Inflammatory macrophage treated with lipopolysaccharide for 4 hours (primary cell): Measurements from ENCODE around the gene GSG1L.

ENCODE experiments used
- DNase-seq: peaks from one replicate; pipeline ENCODE4 v3.0.0-alpha.2; 2020

Gene GSG1L

DNA sequence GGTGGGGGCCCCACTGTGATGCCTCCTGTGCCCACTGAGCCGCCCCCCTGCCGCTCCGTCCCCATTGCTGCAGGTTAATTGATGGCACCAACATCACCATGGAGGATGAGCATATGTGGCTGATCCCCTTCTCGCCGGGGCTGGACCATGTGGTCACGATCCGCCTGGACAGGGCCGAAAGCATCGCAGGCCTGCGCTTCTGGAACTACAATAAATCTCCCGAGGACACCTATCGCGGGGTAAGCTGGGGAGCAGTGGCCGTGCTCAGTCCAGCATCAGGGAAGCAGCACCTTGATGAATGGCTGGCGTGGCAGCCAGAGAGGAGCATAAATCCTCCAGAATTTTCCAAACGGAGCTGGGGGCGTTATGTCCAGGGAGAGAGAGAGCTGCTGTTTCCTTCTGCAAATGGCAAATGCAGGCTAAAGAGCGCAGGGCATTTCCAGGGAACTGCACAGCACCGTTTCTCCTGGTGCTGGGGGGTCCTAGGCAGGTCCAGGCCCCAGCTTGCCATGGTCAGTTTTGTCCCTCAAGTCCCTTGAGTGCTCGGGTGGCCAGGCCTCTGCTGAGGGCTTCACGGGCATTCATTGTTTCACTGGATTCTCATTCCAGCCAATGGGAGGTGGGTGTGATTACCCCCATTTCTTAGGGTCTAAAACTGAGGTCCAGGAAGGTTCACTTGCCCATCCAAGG, 297.1 kb downstream of the GSG1L start:
- no peak for DNase-seq

- DNase-seq, result no peak
Measured at GRCh38 chr16:27764869-27765675, 298.4 kb downstream of the GSG1L start.

- no peak for DNase-seq
Measured at GRCh38 chr16:27764427-27764826, 299.1 kb downstream of the GSG1L start.

- no peak for DNase-seq
Measured at GRCh38 chr16:27762441-27762840, 301.1 kb downstream of the GSG1L start.

GRCh38 chr16:27761816-27762215, 301.7 kb downstream of the GSG1L start:
- DNase-seq, result no peak

DNA sequence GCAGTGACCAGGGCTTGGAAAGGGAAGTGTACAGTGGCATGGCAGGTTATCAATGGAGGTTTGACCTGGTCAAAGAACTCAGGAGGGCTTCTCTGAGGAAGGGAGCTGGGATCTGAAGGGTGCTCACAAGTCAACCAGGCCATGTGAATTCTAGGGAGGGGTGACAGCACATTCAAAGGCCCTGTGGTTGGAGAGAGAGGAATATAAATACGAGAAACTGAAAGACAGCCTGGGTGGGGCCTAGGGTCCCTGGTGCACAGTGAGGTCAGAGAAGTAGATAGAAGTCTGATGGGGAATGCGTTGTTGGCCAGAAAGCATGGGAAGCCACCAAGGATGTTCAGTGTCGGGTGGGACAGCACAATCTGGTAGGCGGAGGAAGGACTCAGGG, 302.7 kb downstream of the GSG1L start:
- no peak for DNase-seq

GRCh38 chr16:27759967-27760788, 303.3 kb downstream of the GSG1L start:
- peak; percentile 52 for DNase-seq

DNA sequence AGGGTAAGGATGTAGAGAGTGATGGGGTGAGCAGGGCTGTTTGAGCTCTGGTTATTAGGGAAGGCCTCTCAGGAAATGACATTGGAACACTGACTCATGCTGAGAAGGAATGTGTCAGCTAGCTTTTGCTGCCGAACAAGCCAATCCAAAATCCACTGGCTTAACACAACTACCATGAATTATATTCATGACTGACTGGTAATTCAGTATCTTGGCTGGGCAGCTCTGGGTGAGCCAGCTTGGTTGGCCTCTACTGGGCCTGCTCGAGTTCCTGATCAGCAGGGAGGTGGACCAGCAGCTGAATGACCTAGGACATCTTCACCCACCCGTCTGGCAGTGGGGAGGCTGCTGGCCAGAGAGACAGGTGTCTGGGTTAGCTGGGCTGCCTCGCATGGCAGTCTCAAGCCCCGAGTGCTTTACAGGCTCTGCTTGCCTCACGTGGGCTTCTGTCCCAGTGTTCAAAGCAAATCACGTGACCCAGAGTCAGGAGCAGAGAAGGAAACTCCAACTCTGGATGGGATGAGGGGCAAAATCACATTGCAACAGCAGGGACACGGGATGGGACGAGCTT, 304.1 kb downstream of the GSG1L start:
- peak; percentile 11 for DNase-seq

- no peak for DNase-seq
Measured at GRCh38 chr16:27758544-27758943, 305.0 kb downstream of the GSG1L start.

- peak; percentile 21 for DNase-seq
Measured at GRCh38 chr16:27756206-27756970, 307.1 kb downstream of the GSG1L start.

DNA sequence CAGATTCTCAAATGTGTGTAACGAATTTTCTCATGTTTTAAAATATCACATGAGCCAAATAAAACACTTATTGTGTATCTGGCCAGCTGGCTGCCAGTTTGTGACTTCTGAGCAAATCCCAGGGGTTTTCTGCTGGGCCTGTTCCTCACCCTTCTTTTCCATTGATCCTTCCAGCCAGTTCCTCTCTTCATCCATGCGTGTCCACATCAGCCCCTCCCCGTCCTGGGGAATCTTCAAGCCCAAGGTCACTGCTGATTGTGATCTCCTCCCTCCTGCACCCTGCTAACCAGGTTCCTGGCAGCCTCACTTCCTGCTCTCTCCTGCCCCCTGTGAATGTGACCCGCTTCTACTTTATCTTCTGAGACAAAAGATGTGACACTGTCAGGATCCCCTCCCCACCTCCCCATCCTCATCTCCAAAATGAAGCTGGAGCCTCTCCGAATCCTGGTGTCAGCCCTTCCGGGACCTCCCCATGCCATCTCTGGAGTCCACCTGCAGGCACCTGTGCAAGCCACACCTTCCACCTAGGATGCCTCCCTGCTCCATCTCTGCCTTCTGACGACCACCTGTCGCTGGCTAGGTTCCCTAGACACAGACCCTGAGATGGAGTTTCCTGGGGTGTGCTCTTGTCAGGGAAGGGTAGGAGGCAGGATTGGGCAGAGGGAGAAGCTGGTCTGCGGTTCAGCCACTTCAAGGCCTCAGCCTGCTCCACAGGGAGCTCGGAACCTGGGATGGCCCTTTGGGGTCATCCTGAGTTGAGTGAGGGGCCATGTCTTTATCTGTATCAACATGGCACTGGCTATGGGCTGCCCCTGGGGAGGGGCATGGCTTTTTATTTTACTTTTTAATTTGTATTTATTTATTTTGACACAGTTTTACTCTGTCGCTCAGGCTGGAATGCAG, 308.5 kb downstream of the GSG1L start:
- no peak for DNase-seq

DNA sequence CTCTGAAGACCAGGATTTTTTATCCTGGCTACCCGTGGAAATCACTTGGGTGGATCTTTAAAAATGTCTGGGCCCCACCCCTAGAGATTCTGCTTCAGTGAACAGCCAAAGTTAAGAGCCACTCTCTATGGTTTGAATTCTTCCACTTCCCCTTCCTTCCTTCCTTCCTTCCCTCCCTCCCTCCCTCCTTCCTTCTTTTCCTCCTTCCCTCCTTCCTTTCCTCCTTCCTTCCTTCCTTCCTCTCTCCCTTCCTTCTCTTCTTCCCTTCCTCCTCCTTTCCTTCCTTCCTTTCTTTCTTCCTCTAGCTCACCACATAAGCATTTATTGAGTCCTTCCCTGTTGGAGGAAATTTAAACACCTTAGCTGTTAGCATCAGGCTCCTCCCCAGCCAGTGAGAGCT, 310.0 kb downstream of the GSG1L start:
- DNase-seq, result no peak

DNA sequence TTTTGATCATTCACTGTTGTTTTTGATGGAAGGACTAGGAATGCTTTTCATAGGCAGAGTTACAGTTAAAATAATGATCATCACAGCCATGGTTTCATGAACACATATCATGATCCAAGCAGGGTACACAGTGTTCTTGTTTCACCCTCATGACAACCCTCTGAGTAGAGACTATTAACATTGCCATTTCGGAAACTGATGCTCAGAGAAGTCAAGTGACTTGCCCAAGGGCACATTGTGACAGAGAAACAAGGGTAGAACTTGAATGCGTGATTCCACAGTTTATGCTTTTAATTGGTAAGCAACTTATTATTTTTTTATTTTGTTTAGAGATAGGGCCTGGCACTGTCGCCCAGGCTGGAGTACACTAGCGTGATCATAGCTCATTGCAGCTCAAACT, 311.3 kb downstream of the GSG1L start:
- no peak for DNase-seq

DNA sequence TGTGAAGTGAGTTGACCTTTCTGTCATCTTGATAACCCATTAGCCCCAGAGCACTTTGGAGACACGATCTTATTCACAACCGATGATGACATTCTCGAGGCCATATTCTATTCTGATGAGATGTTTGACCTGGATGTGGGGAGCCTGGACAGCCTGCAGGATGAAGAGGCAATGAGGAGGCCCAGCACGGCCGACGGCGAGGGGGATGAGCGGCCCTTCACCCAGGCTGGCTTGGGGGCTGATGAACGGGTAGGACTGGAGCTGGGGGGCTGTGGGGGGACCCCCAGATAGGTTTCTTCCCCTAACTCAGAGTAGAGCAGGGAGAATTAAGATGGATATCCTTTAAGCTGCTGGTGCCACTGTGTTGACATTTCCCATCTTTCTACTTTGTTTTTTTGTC, 311.8 kb downstream of the GSG1L start:
- DNase-seq, result no peak

DNA sequence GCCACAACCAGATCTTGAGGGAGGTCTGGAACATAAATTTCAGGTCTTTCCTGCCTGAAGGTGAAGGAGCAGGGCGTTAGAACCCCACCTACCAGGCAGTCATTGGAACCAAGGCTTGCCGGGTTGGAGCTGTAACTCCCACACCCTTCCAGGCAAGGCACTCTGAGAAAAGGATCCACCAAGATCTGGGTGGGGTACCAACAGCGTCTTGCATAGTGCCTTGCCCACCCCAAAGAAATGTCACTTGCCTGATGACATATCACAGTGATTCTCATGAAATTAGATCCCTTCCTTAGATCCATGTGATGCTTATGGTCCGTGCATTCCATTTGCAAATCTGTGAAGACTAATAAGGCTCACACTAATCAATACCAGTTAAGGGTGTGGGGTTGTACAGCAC, 312.3 kb downstream of the GSG1L start:
- DNase-seq, result no peak

GRCh38 chr16:27749946-27750345, 313.6 kb downstream of the GSG1L start:
- no peak for DNase-seq

GRCh38 chr16:27749547-27749875, 314.0 kb downstream of the GSG1L start:
- no peak for DNase-seq

GRCh38 chr16:27748868-27749546, 314.5 kb downstream of the GSG1L start:
- peak; percentile 59 for DNase-seq

DNA sequence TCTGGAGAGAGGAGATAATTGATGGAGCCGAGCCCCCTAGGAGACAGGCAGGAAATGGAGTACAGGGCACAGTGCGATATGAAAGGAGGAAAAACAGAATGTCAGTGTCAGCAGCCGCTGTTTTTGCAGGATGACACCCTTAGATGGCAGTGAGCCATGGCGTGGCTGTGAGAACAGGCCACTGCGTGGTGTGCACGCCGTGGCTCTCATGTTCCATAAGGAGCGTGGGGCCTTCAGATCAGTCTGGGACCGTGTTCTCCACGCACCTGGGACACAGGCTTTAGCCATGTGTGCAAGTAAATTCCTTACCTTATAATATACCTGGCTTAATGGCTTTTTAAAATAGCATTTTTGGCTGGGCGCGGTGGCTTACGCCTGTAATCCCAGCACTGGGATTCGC, 315.6 kb downstream of the GSG1L start:
- DNase-seq, result no peak

DNA sequence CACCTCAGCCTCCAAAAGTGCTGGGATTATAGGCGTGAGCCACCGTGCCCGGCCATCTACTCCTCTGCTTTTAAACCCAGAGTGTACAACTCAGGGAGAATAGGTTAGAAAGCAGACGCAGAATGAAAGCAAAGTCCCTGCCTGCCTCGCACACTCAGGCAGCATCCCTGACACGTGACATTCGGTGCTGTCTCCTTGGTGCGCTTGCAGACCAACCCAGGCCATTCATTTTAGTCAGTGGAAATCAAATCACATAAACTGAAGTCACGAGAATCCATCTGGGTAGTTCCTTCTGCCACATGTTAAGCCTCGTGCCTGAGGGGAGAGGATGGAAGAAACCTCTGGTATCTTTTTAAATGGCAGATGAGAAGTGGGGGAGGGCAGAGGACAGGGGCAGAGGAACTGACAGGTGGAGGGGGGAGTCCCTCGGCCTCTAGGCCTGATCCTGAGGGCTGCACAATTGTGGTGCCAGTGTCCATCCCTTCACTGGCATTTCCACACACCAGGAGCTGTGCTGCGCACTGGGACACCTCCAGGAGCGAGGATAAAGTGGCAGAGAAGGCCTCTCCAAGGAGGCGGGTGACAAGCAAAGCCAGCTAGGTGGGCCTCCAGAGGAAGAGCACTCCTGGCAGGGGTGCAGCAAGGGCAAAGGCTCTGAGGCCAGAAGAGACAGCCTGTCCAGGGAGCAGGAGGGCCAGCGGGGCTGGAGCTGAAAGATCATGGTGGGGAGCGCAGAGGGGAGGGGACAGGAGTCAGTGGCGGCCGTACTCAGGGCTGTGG, 317.2 kb downstream of the GSG1L start:
- no peak for DNase-seq
